Jurkat, Clone E6-1 (cell line): Measurements from ENCODE around the gene TAS1R1.
"Not testable (repeated sequence)": the region's sequence is repeated elsewhere in the genome, so short reads cannot be mapped to it uniquely, and the experiment has no call there.

Experiments used
- DNase-seq: peaks from one replicate; pipeline ENCODE4 v3.0.0-alpha.2; 2011; ENCODE audit warnings: low read depth, low spot score
- H3K4me3 ChIP-seq: 2 replicates; pipeline ENCODE4 v1.5.1; 2011; ENCODE audit warnings: mild to moderate bottlenecking, low read length, control low read depth, moderate library complexity

TAS1R1 gene

DNA sequence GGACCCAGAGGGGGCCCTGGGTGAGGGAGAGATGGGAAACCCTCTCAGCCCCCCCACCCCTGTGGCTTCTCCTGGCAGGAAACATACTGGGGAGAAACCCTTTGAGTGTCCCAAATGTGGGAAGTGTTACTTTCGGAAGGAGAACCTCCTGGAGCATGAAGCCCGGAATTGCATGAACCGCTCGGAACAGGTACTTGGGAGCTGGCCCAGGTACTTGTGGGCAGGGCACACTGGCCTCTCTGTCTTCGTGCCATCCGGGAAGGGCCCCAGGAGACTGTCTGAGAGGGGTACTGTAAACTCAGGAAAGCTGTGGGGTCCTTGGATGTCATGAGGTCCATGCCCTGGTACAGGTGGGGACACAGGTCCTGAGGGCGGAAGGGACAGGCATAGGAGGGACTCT is 30.7 kb downstream of the TAS1R1 start:
- DNase-seq, result no peak
- no peak overlapping the region for H3K4me3 ChIP-seq

DNA sequence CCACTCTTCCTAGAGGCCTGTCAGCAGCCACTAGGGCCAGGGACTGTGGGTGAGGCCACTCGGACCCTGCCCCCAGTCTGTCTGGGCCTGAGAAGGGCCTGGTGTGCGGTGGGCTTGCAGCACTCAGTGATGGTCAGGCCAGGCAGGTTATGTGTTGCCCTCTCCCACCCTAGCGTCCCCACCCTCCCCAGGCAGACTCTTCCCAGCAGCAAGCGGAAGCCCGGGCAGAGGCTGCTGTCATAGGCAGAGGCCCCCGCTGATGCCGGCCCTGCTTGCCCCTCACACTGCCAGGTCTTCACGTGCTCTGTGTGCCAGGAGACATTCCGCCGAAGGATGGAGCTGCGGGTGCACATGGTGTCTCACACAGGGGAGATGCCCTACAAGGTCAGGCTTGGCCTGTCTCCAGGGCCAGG is 31.3 kb downstream of the TAS1R1 start:
- no peak for DNase-seq
- no peak overlapping the region for H3K4me3 ChIP-seq

DNA sequence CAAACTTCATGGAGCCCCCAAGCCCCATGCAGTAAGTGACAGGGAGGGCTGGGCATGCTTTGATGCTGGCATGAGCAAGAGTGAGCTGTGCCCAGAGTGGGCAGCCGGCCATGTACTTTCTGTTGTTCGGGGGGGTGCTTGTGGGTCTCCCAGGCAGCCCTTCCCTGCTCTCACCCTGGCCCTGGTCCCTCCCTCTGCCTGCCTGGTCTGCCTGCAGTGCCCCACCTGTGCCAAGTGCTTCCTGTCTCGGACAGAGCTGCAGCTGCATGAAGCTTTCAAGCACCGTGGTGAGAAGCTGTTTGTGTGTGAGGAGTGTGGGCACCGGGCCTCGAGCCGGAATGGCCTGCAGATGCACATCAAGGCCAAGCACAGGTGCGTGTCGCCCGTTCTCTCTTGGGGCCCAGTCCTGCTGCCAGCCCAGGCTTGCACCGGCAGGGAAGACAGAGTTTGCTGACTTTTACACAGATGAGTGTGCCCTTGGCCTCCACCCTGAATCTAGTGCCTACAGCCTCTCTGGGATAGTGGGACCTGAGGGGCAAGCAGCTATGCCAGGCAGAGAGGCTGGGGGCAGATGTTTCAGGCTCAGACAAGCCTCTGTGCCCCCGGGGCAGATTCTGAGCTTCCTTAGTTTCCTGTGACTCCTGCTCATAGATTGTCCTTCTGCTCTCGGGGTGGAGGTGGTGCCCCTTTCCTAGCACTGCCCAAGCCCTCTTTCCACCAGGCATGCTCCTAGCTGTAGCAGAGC is 32.3 kb downstream of the TAS1R1 start:
- H3K4me3 ChIP-seq, result no peak overlapping the region
- DNase-seq, result no peak

DNA sequence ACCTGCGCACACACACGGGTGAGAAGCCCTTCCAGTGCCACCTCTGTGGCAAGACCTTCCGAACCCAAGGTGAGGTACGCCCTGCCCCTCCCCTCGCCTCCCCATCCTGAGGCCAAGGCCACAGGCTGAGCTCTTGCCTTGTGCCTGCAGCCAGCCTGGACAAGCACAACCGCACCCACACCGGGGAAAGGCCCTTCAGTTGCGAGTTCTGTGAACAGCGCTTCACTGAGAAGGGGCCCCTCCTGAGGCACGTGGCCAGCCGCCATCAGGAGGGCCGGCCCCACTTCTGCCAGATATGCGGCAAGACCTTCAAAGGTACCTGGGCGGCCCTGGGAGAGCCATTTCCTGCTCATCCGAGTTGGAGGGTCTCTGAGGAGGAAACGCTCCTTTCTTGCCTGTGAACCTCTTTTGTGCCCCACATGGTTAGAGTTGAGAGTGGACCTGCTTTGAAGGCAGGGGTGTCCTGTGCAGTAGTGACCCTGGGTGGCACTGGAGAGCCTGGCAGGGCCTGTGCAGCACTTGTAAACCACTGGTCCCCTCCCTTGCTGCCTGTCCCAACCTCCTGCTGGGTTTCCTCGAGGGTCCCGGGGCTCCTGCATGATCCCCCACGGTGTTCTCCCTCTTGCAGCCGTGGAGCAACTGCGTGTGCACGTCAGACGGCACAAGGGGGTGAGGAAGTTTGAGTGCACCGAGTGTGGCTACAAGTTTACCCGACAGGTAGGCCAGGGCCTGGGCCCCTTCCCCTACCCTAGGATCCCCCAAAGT is 33.2 kb downstream of the TAS1R1 start:
- H3K4me3 ChIP-seq, result no peak overlapping the region
- no peak for DNase-seq

DNA sequence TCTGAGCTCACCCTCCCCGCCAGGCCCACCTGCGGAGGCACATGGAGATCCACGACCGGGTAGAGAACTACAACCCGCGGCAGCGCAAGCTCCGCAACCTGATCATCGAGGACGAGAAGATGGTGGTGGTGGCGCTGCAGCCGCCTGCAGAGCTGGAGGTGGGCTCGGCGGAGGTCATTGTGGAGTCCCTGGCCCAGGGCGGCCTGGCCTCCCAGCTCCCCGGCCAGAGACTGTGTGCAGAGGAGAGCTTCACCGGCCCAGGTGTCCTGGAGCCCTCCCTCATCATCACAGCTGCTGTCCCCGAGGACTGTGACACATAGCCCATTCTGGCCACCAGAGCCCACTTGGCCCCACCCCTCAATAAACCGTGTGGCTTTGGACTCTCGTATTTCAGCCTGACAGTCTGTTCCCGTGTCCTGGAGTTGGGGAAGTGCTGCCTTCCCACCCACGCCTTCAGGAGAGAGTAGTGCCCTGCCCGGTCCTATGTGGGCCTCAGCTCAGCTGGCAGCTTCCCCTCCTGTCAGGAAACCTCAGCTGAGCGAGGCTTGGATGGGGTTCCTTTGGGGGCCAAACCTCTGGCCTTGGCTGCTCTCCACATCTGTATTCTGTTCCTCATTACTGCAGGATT is 33.9 kb downstream of the TAS1R1 start:
- DNase-seq, result no peak
- H3K4me3 ChIP-seq, result no peak overlapping the region

DNA sequence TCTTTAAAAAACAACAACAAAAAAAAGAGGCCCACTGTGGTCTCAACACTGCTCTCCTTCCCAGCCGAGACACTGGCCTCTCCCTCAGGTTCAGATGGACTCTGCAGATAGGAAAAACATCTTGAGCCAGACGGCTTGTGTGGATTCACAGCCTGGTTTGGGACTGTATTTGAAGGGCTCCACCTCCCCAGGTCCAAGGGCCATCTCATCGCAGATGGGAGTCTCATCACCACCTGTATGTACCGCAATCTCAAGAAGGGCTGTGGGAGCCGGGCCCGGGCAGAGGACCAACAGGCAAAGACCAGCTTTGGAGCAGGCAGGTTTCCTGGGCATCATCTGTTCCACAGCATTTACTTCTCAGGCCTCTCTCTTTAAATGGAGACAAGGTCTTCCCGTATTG is 34.9 kb downstream of the TAS1R1 start:
- H3K4me3 ChIP-seq, result no peak overlapping the region
- DNase-seq, result no peak

DNA sequence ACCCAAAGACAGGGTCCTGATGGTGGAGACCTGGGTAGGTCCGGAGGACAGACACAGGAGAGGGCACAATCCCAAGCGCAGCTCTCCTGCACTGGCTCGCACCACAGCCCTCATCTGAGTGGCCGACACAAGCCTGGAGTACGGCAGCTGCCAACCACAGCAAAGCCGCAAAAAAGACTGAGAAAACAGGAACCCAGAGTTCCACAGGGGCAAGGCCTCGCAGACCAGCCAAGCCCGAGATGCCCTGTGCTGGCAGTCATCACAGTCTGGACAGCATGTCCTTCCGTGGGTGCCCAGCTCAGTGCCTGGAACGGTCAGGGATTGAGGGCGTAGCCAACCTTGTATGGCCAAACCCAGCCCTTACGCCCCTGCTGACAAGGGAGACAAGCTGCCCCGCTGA is 36.1 kb downstream of the TAS1R1 start:
- DNase-seq, result no peak
- H3K4me3 ChIP-seq, result no peak overlapping the region

DNA sequence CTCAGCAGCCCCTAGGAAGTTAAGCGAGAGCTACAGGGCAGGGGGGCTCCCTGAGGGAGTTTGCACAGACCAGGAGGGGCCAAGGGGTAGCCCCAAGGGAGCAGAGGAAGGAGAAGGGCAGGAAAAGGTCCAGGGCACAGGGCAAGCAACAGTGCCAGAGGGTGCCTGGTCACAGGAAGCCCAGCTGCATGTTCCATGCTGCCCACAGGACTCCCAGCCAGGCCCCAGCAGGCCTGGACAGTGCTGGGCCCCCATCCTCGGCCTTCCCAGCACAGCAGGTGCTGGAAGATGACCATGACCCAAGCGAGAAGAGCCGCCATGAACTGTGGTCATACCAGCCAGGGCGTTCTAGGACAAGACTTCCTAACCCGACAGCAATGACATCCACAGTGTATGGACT is 36.5 kb downstream of the TAS1R1 start:
- no peak overlapping the region for H3K4me3 ChIP-seq
- no peak for DNase-seq

DNA sequence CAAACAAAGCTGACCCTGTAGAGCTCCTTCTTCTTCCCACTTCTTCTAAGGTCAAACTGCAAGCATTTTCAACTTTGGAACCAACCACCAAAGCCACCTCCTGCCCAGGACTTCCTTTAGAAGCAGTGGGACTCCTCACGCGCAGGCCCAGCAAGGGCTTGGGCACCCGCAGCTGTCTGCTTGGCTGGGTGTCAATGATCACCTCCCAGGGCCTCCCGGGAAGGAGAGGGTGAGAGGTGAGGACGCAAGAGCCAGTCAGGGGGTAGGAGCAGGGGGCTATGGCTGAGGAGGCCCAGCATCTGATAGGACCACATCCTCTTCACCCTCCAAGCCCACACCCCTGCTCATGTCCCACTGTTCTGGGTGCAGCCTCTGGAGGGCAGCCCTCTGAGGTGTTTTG is 37.3 kb downstream of the TAS1R1 start:
- no peak overlapping the region for H3K4me3 ChIP-seq
- no peak for DNase-seq

DNA sequence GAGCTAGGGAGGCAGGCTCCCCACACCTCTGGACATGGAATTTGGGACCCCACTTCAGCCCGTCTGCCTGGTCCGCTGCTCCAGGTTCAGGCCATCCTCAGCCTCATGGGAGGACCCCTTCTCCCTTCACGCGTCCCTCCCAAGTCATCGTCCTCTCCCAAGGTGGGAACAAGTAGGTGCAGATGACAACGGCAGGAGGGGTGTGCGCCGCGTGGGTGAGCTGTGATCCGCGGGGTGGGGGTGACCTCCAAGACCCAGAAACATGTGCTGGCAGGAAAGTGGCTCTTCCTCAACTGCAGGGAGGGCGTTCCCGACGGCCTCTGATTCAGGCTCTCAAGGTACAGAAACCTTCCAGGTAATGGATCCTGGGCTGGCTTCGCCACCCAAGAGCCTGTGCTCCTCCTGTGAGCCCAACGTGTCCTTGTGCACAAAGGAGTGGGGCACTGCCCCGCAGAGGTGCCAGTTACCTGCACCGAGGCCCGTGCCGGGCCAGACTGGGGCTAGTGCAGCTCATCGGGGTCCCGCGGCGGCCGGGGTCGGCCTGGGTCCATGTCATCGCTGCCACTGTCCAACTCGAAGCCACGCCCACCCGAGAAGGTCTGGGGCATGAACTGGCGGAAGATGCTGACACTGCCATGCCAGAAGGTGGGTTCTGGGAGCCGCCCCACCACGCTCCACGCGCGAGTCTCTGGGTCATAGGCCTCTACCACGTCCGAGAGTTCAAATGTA is 37.9 kb downstream of the TAS1R1 start:
- no peak for DNase-seq
- no peak overlapping the region for H3K4me3 ChIP-seq

DNA sequence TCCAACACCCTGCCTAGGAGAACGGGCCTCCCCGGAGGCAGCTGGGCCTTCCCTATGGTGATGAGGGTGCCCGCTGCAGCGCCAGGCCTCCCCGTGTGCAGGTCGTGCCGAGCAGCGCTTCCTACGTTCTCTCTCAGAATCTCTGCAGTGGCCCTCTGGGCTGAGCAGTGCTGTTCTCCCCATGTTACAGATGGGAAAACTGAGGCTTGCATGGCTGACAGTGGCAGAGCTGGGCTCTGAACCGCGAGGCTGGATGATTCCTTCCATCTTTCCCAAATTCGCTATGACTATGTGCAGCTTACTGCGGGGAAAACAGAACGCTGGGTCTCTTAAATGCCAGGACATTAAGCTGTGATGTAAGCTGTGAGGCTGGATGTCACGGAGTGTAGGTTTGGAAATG is 38.7 kb downstream of the TAS1R1 start:
- no peak for DNase-seq
- H3K4me3 ChIP-seq, result no peak overlapping the region

DNA sequence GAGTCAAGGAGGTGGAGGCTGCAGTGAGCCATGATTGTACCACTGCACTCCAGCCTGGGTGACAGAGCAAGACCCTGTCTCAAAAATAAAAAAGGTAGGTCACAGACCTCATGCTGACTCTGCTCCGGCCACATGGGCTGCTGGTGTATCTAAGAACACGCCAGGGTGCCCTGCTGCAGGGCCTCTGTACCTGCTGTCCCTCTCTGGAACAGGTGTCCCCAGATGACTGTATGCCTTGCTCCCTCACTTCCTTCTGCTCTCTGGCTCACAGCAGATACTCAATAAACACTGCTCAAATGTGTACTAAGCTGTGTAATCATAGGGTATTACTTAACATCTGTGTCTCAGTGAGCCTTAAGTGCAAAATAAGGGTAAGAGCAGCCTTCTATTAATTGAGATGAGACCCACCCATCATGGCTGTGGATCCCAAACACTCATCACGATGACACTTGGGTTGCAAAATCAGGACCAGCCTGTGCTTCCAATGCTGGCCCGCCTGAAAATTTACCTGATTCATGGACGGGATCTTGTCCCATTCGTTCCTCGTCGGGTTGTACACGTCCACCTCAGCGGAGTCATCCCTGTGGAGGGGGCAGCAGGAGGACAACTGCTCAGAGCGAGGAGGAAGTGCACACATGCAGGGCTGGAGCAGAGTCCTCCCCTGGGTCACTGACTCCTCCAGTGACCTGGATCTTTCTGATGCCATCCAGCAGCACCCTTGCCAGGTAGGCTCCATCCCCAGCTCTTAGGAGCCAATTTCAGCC is 40.1 kb downstream of the TAS1R1 start:
- no peak for DNase-seq
- H3K4me3 ChIP-seq, result no peak overlapping the region

DNA sequence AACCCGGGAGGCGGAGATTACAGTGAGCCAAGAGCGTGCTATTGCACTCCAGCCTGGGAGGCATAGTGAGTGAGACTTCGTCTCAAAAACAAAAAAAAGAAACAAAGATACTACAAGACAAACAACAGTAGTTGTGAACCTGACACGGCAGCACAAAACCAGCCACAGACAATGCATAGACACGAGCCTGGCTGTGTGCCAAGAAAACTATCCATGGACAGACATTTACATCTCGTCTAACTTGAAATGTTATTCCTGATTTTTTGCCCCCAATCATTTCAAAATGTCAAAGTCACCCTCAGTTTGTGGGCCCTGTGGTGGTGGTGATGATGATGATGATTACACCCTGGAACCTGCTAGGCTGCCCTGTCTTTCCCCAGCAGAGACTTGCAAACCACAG is 41.2 kb downstream of the TAS1R1 start:
- H3K4me3 ChIP-seq, result no peak overlapping the region
- no peak for DNase-seq

DNA sequence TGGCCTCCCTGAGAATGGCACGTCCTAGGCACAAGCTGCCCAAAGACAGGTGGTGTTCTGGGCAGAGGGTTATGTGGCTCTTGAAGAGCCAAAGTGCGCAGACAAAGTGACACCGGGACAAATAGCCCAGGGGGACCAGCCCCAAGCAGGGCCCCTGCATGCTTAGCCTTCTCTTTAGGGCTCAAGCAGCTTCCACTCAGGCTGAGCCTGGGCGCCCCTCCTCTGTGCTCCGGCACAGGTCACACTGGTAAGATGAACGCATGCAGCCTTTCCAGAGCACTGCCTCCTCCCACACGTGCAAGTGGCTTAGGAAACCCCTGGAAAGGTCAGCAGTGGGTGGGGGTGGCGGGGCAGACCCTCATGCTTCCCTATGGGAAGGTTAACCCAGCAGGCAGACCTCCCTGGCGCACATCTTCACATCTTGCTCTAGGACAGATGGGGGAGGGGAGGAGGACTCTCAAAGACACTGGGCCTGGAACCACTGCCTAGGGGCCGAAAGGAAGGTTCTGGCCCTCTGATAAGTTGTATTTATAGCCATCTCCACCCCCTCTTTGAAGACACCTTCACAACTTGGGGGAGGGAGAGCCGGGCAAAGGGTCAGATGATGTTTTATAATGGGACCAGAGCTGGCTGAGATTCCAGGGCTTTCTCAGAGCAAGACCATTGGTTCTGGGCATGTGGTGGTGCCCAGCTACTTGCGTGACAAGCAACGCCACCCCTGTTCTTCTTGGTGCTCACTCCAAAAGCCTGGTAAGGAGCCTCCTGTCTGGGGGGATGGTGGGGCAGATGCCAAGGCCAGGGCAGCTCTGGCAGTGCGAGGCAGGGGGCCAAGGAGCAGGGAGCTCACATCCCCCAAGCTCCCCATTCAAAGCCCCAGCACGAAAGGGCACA is 42.0 kb downstream of the TAS1R1 start:
- no peak overlapping the region for H3K4me3 ChIP-seq
- no peak for DNase-seq

DNA sequence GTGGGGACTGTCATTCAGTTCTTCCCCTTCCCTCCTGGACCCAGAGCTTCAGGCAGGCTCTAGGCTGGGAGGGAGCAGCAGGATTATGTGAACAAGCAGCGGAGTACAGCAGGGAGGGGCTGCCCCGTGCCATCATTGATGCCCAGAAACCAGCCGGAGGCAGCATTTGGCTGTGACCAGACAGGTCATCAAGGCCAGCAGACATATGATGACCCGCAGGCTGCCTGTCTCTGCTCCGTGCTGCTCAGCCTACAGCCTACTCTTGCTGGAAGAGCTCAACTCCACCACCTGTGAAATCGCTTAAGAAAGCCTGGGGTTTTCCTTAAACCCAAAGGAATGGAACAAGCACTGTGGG is 42.6 kb downstream of the TAS1R1 start:
- H3K4me3 ChIP-seq, result no peak overlapping the region
- no peak for DNase-seq

DNA sequence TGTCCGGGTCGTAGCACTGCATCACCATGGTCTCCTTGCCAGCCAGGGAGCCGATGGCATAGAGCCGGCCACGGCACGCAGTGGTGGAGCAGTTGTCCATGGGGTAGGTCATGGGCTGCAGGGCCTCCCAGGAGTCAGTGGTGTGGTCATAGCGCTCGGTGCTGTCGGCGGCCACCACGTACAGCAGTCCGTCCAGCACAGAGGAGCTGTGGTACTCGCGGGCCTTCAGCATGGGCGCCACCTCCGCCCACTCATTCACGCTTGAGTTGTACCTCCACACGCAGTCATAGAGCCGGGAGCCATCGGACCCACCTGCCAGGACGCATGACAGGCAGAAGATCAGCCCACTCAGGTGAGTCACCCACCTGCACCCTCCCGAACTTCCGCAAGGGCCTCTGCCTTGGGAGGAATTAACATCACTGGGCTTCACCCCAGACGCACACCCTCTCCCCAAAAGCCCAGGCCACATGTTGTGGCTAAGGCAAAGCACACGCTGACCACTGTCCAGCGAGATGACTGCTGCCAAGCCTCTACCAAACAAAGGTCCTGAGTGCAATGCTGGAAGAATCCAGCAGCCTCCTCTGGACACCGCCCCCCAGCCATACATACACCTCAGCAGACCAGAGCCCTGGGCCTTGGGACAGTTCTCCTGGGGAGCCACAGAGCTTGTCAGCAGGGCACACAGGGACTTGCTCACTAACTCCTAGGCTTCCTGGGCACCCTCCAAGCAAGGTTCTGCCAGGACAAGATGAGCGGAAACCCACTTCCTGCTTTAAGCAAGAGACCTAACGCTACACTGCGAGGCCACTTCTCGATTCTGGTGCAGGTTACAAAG is 44.3 kb downstream of the TAS1R1 start:
- H3K4me3 ChIP-seq, result peak overlapping the region; percentile 88
- DNase-seq, result peak; percentile 88

DNA sequence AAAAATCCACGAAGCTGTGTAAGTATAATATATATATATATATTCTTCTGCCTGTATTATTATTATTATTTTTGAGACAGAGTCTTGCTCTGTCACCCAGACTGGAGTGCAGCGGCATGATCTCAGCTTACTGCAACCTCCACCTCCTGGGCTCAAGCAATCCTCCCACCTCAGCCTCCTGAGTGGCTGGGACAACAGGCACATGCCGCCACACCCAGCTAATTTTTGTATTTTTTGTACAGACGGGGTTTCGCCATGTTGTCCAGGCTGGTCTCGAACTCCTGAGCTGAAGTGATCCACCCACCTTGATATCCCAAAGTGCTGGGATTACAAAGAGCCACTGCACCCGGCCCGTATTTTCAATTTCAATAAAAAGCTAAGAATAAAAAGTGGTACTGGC is 44.9 kb downstream of the TAS1R1 start:
- DNase-seq, result not testable (repeated sequence)
- H3K4me3 ChIP-seq, result peak overlapping the region; percentile 88
